Neural cell (in vitro differentiated cells): Measurements from ENCODE around the gene AP3M1.

ENCODE experiments used
- EP300 ChIP-seq: fragments of 450-650 bp; conservative IDR thresholded peaks from 2 replicates; pipeline ENCODE4 v1.6.1; 2014; ENCODE audit warnings: antibody characterized with exemption, mild to moderate bottlenecking, moderate library complexity; ENCODE audit not compliant: poor library complexity, severe bottlenecking
- EZH2 ChIP-seq: fragments of 200-600, 300-800 bp; shearing (Covaris generic), sonication (generic); IDR thresholded peaks from 2 replicates; pipeline ENCODE4 v1.6.1; 2014; ENCODE audit warnings: antibody characterized with exemption, low read length, borderline replicate concordance, mild to moderate bottlenecking; ENCODE audit not compliant: insufficient read depth, poor library complexity, severe bottlenecking
- POLR2AphosphoS5 ChIP-seq: IDR thresholded peaks from 2 replicates; pipeline ENCODE4 v1.6.1; 2012
- TAF1 ChIP-seq: IDR thresholded peaks from 2 replicates; pipeline ENCODE4 v1.6.1; 2012; ENCODE audit warnings: low read depth
- TF ChIP-seq, protein P1 (sequence below): fragments of 450-650 bp; IDR thresholded peaks from 2 replicates; pipeline ENCODE4 v1.5.1; 2014; ENCODE audit warnings: antibody characterized with exemption, mild to moderate bottlenecking, moderate library complexity; ENCODE audit not compliant: poor library complexity, severe bottlenecking

DNA sequence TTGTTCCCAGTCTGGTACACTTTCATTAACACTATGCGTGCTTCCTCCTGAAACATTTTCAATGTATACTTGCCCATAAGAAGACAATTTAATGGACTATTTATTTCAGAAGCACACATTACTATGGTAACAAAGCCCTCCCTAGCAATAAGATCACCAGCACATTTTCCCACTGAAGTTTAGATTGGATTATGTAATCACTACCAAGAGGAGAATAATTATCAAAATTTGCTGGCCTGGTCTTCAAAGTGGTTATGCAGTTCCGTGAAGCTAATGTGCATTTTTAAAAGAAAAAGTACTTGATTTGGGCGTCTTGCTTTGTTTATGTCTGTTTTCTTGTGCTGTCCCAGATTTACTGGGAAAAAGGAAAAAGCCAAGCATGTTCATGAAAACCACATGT is 61.9 kb downstream of the AP3M1 start:
- TF ChIP-seq, protein P1, sequence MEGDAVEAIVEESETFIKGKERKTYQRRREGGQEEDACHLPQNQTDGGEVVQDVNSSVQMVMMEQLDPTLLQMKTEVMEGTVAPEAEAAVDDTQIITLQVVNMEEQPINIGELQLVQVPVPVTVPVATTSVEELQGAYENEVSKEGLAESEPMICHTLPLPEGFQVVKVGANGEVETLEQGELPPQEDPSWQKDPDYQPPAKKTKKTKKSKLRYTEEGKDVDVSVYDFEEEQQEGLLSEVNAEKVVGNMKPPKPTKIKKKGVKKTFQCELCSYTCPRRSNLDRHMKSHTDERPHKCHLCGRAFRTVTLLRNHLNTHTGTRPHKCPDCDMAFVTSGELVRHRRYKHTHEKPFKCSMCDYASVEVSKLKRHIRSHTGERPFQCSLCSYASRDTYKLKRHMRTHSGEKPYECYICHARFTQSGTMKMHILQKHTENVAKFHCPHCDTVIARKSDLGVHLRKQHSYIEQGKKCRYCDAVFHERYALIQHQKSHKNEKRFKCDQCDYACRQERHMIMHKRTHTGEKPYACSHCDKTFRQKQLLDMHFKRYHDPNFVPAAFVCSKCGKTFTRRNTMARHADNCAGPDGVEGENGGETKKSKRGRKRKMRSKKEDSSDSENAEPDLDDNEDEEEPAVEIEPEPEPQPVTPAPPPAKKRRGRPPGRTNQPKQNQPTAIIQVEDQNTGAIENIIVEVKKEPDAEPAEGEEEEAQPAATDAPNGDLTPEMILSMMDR, result no peak
- no peak for TF ChIP-seq EP300
- TF ChIP-seq TAF1, result no peak
- no peak for TF ChIP-seq EZH2
- no peak for TF ChIP-seq POLR2AphosphoS5
